Panc1 (cell line): ENCODE measurements around the gene VWF. TPM values are rescaled to one million over a fixed set of nuclear protein-coding genes. Genes with fewer than 3 reads are reported as not detected.

Source experiments
- ATAC-seq: fragments of 200-7000 bp; cut with Tn5 transposase; 2 replicates; pipeline ENCODE4 v1.9.1; 2020; ENCODE audit warnings: mild to moderate bottlenecking, moderate library complexity
- BruUV-seq: library from RNA; stranded (reverse); fragments of 400-500 nt; replicated peaks from 2 replicates; lab custom pipeline; 2021; lab: Mats Ljungman, UMichigan
- CTCF ChIA-PET: fragments of 300-600 bp; sonication (Branson Sonifier 250); formaldehyde crosslinking; loops from one replicate; lab custom pipeline; 2022; ENCODE audit warnings: antibody characterized with exemption; lab: Charles Lee
- POLR2A ChIA-PET: fragments of 300-600 bp; sonication (Branson Sonifier 250); formaldehyde crosslinking; loops from one replicate; lab custom pipeline; 2022; ENCODE audit warnings: antibody characterized with exemption; lab: Charles Lee
- DNase-seq: peaks from one replicate; pipeline ENCODE4 v3.0.0-alpha.2; 2010; ENCODE audit warnings: low read depth, low spot score
- H3K27ac ChIP-seq: 2 replicates; pipeline ENCODE4 v1.5.1; 2011; ENCODE audit warnings: mild to moderate bottlenecking, low read length, inconsistent platforms
- H3K27me3 ChIP-seq: fragments of 200-500 bp; sonication (Bioruptor generic); 2 replicates; pipeline ENCODE4 v1.6.0; 2014; ENCODE audit warnings: low read length, inconsistent platforms; ENCODE audit not compliant: control insufficient read depth, insufficient read depth
- H3K36me3 ChIP-seq: fragments of 200-500 bp; sonication (Bioruptor generic); 2 replicates; pipeline ENCODE4 v1.5.1; 2014; ENCODE audit warnings: inconsistent platforms, mild to moderate bottlenecking, low read length, moderate library complexity; ENCODE audit not compliant: control insufficient read depth, insufficient read depth
- H3K4me1 ChIP-seq: 2 replicates; pipeline ENCODE4 v1.5.1; 2011; ENCODE audit warnings: inconsistent platforms, mild to moderate bottlenecking, low read length, moderate library complexity; ENCODE audit not compliant: control insufficient read depth, insufficient read depth
- H3K4me3 ChIP-seq, 2 experiments: 2 replicates each; pipeline ENCODE4 v1.5.1; 2011 to 2012; ENCODE audit warnings: low read depth in 2 of 2, low read length in 2 of 2, mild to moderate bottlenecking in 2 of 2, inconsistent platforms in 1 of 2, moderate library complexity in 1 of 2
- H3K9me3 ChIP-seq: fragments of 200-500 bp; sonication (Bioruptor generic); 2 replicates; pipeline ENCODE4 v1.5.1; 2014; ENCODE audit warnings: low read depth, mild to moderate bottlenecking, inconsistent platforms, low read length, moderate library complexity; ENCODE audit not compliant: control insufficient read depth, insufficient read depth
- CTCF ChIP-seq: fragments of 450-650 bp; IDR thresholded peaks from 2 replicates; pipeline ENCODE4 v1.5.1; 2017; ENCODE audit warnings: mild to moderate bottlenecking
- POLR2AphosphoS5 ChIP-seq: IDR thresholded peaks from 2 replicates; pipeline ENCODE4 v1.6.1; 2012; ENCODE audit warnings: mild to moderate bottlenecking, low read depth, low read length, moderate library complexity
- SIN3A ChIP-seq: IDR thresholded peaks from 2 replicates; pipeline ENCODE4 v1.6.1; 2012; ENCODE audit warnings: low read depth, mild to moderate bottlenecking, low read length, moderate library complexity, borderline replicate concordance; ENCODE audit not compliant: insufficient read depth
- TCF7L2 ChIP-seq: IDR thresholded peaks from 2 replicates; pipeline ENCODE4 v1.6.1; 2011; ENCODE audit warnings: mild to moderate bottlenecking, low read depth, low read length, inconsistent platforms
- in situ Hi-C: cut with HindIII; loops from 2 replicates; pipeline ENCODE4 v1.10.0; 2016; ENCODE audit warnings: low sequenced_read_pairs, low pct_unique_long_range_greater_than_20kb
- intact Hi-C: fragments of 100-400 bp; cut with micrococcal nuclease; formaldehyde crosslinking; loops from one replicate; pipeline ENCODE4 v1.10.0; 2022; ENCODE audit not compliant: unreplicated experiment
- total RNA-seq: library from RNA; stranded (reverse); gene quantifications from one replicate; pipeline ENCODE4 v1.2.1, GENCODE V29; 2021; ENCODE audit not compliant: unreplicated experiment
- TF ChIP-seq, protein P1 (sequence below), 2 experiments: IDR thresholded peaks; 2 replicates each; pipeline ENCODE4 v1.6.1; 2011 to 2012; ENCODE audit warnings: low read depth in 2 of 2, control low read depth in 1 of 2, low read length in 1 of 2, mild to moderate bottlenecking in 1 of 2, moderate library complexity in 1 of 2; ENCODE audit not compliant: insufficient read depth in 1 of 2

VWF gene
- total RNA-seq, 1 experiment from 2014 or later: 0.31 TPM

DNA sequence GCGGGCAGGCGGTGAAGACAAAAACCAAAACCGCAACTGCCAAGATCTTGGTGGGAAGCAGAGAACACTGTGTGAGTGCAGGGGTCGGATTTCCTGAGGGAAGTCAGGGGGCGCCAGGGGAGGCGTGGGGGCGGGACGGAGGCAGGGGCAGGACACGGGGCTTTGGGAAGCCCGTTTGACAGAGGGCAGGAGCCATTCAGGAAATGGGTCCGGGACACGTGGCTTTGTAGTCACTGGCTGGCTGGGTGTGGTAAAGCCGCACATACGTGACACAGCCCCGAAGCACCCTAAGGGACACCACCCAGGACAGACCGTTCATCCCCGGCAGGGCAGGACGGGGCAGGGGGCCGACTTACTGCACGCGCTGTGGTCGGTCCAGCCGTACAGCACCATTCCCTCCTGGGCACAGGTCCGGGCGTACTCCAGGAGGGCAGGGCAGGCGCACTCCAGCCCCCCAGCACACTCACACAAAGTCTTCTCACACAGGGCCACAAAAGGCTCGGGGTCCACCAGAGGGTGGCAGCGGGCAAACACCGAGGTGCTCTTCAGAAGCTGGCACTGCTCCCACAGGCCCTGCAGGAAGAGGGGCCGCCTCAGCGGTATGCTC is 49.4 kb downstream of the VWF start:
- Histone ChIP-seq H3K36me3 (no peaks in the 10 kb centered on the region), H3K4me1 (no peaks in the 10 kb centered on the region), H3K4me3 (no peak overlapping the region), H3K27ac (no peak overlapping the region), H3K27me3 (no peaks in the 10 kb centered on the region), H3K9me3 (no peaks in the 10 kb centered on the region)
- in situ Hi-C loops (no loop called here), intact Hi-C loops (no loop called here)
- ChIA-PET POLR2A (no interaction called here), CTCF (no interaction called here)
- DNase-seq: no peak
- BruUV-seq: no TSS peak
- TF ChIP-seq SIN3A: no peak
- TF ChIP-seq POLR2AphosphoS5: no peak
- TF ChIP-seq CTCF: no peak
- TF ChIP-seq, protein P1, sequence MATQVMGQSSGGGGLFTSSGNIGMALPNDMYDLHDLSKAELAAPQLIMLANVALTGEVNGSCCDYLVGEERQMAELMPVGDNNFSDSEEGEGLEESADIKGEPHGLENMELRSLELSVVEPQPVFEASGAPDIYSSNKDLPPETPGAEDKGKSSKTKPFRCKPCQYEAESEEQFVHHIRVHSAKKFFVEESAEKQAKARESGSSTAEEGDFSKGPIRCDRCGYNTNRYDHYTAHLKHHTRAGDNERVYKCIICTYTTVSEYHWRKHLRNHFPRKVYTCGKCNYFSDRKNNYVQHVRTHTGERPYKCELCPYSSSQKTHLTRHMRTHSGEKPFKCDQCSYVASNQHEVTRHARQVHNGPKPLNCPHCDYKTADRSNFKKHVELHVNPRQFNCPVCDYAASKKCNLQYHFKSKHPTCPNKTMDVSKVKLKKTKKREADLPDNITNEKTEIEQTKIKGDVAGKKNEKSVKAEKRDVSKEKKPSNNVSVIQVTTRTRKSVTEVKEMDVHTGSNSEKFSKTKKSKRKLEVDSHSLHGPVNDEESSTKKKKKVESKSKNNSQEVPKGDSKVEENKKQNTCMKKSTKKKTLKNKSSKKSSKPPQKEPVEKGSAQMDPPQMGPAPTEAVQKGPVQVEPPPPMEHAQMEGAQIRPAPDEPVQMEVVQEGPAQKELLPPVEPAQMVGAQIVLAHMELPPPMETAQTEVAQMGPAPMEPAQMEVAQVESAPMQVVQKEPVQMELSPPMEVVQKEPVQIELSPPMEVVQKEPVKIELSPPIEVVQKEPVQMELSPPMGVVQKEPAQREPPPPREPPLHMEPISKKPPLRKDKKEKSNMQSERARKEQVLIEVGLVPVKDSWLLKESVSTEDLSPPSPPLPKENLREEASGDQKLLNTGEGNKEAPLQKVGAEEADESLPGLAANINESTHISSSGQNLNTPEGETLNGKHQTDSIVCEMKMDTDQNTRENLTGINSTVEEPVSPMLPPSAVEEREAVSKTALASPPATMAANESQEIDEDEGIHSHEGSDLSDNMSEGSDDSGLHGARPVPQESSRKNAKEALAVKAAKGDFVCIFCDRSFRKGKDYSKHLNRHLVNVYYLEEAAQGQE (IDR thresholded peaks at IDR 0.05; ENCODE audit: insufficient read depth in 1 of 2, low read depth in 2 of 2, low read length in 1 of 2): no peak
- no peak for ATAC-seq

- BruUV-seq: no TSS peak
- DNase-seq (no peak), ATAC-seq (no peak)
- no peaks in the 10 kb centered on the region for H3K9me3 ChIP-seq
- POLR2A ChIA-PET: no interaction called here
- H3K27ac ChIP-seq: no peak overlapping the region
- TF ChIP-seq TCF7L2: no peak
- TF ChIP-seq, protein P1 (IDR thresholded peaks at IDR 0.05; ENCODE audit: insufficient read depth in 1 of 2, low read depth in 2 of 2, low read length in 1 of 2): no peak
- no peak for TF ChIP-seq SIN3A
- no peak for TF ChIP-seq CTCF
- no peak for TF ChIP-seq POLR2AphosphoS5
- in situ Hi-C loops: no loop called here
- CTCF ChIA-PET: no interaction called here
- no peaks in the 10 kb centered on the region for H3K27me3 ChIP-seq
- H3K4me3 ChIP-seq: no peak overlapping the region
- intact Hi-C loops: no loop called here
- no peaks in the 10 kb centered on the region for H3K36me3 ChIP-seq
- no peaks in the 10 kb centered on the region for H3K4me1 ChIP-seq
Observed at GRCh38 chr12:6074427-6074826, 50.0 kb downstream of the VWF start.
